UCSD-AML1 (cell line): ENCODE results near the gene SCN3B.

ENCODE experiments used
- DNase-seq: peaks from one replicate; lab custom pipeline; 2025; ENCODE audit not compliant: unreplicated experiment; lab: John Stamatoyannopoulos, UW

Gene SCN3B

GRCh38 chr11:123654566-123655081 lies at the start of gene SCN3B:
TSS of gene SCN3B (minus strand) at chr11:123654624. CDS start at chr11:123653801, 823 bp downstream.
- peak; percentile 60 for DNase-seq

- DNase-seq, result no peak
These were observed 48.3 kb upstream of the SCN3B start for GRCh38 chr11:123702696-123703095.

- peak; percentile 30 for DNase-seq
These were observed 47.7 kb upstream of the SCN3B start for GRCh38 chr11:123702139-123702538.

GRCh38 chr11:123700772-123701171 lies 46.3 kb upstream of the SCN3B start:
- DNase-seq, result no peak

GRCh38 chr11:123698546-123699127 lies 44.2 kb upstream of the SCN3B start:
- DNase-seq, result no peak

GRCh38 chr11:123696183-123696582 lies 41.8 kb upstream of the SCN3B start:
- no peak for DNase-seq

- no peak for DNase-seq
These were observed 40.8 kb upstream of the SCN3B start for GRCh38 chr11:123695231-123695630.

GRCh38 chr11:123694551-123694950 lies 40.1 kb upstream of the SCN3B start:
- DNase-seq, result no peak

GRCh38 chr11:123692961-123693360 lies 38.5 kb upstream of the SCN3B start:
- no peak for DNase-seq

- DNase-seq, result no peak
These were observed 36.1 kb upstream of the SCN3B start for GRCh38 chr11:123690485-123690884.

GRCh38 chr11:123684601-123685000 lies 30.2 kb upstream of the SCN3B start:
- DNase-seq, result no peak

GRCh38 chr11:123683428-123684170 lies 29.2 kb upstream of the SCN3B start:
- no peak for DNase-seq

GRCh38 chr11:123682696-123683410 lies 28.4 kb upstream of the SCN3B start:
- DNase-seq, result no peak

- no peak for DNase-seq
These were observed 26.6 kb upstream of the SCN3B start for GRCh38 chr11:123681030-123681429.

GRCh38 chr11:123678246-123678645 lies 23.8 kb upstream of the SCN3B start:
- DNase-seq, result no peak

- DNase-seq, result no peak
These were observed 23.1 kb upstream of the SCN3B start for GRCh38 chr11:123677510-123677909.

GRCh38 chr11:123674297-123674696 lies 19.9 kb upstream of the SCN3B start:
- DNase-seq, result no peak

GRCh38 chr11:123672568-123672967 lies 18.1 kb upstream of the SCN3B start:
- DNase-seq, result no peak

GRCh38 chr11:123671534-123671933 lies 17.1 kb upstream of the SCN3B start:
- DNase-seq, result no peak

GRCh38 chr11:123670081-123670480 lies 15.7 kb upstream of the SCN3B start:
- DNase-seq, result no peak

- DNase-seq, result no peak
These were observed 10.9 kb upstream of the SCN3B start for GRCh38 chr11:123665306-123665705.

GRCh38 chr11:123659965-123660364 lies 5.5 kb upstream of the SCN3B start:
- DNase-seq, result peak; percentile 11
